Measurements from ENCODE around the gene SLITRK2.

SLITRK2 gene

DNA sequence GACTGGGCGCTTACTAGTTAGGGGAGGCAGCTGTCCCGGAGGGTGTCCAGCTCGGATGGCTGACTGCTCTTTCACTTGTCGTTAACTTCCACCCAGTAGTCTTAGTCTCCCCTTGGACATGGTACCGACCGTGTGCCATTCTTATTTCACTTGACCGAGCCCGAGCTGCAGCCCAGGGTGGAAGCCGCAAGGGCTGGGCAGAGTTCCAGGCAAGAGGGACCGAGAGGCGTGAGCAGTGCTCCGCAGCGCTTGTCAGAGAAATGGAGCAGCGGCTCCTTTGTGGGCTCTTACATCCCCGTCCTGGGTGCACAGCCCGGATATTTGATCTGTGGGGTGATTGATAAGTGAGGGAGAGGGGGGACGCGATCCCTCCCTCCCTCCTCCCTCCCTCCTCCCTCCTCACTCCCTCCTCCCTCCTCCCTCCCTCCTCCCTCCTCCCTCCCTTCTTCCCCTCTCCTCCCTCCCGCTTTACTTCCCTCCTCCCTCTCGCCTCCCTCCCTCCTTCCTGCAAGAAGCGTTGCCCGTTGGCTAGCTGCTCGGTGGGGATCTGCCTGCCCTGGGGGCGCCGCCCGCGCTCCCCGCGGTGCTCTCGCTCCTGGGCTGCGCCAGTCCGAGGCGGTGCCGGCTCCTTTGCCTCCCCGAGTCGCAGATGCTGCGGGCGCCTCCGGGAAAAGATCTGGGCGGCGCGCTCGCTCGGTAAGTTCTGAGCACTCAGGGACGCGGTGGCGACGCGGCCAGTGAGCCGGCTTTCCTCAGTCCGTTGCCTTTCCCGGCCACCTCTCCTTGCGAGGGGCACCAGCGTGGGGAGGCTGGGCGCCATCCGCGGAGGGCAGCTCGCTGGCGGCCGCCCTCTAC, at the start of gene SLITRK2:
TSS of gene SLITRK2 (plus strand) at position 499 of the 855 bp plus-strand sequence. CDS start 4,597 bp downstream, outside the sequence.
- peak; percentile 10 for DNase-seq

DNA sequence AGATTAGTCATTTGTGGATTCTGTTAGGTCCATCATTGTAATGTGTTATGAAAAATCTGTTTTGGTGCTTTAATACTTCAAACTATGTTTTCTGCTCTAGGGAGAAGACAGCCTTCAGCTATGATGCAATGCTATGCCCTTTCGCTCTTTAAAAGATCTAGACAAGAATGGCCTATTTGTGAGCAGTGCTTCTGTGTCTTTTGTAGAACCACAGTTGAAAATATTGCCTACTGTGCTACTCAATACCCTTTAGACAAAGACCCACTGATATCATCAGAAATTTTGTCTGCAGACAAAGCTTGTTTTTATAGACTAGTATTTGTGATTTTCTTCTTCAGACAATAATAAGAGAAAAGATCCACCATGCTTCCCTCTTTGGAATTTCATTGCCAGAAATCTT, 44.6 kb upstream of the SLITRK2 start:
- no peak for DNase-seq

GRCh38 chrX:145792281-145792680, 25.3 kb upstream of the SLITRK2 start:
- no peak for DNase-seq

GRCh38 chrX:145803508-145803907, 14.1 kb upstream of the SLITRK2 start:
- DNase-seq = no peak

- no peak for DNase-seq
These were observed 4.5 kb upstream of the SLITRK2 start for GRCh38 chrX:145813081-145813480.

DNA sequence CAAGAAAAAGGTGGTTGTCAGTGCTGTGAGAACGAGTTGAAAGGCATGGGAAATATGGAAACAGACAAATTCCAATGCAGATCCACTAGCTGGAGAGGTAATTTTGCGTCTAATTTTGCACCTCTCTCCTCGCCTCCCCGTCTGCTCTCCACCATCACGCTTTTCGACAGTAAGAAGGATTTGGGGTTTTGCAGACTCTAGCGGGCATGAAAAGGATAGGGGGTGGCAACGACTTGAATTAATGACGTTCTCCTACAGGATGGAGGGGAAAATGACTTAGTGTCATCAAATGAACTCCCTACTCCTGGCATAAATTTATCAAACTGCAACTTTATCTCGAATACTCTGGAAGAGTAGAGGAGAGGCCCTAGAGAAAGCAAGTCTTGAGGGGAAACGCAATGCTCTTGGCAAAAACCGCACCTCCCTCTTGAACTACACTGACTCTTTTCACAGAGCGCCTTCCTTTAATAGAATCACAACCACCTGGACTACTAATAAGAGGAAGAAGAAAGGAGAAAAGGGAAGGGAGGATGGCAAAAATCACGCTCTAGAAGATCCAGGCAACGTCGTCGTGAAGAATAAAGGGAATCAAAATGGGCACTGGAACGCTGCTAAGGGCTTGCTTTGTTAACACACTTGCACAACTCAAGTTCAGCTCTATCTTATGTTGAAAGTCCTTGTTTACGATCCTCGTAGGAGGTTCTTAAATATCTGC, 871 bp upstream of the SLITRK2 start:
- DNase-seq = no peak

DNA sequence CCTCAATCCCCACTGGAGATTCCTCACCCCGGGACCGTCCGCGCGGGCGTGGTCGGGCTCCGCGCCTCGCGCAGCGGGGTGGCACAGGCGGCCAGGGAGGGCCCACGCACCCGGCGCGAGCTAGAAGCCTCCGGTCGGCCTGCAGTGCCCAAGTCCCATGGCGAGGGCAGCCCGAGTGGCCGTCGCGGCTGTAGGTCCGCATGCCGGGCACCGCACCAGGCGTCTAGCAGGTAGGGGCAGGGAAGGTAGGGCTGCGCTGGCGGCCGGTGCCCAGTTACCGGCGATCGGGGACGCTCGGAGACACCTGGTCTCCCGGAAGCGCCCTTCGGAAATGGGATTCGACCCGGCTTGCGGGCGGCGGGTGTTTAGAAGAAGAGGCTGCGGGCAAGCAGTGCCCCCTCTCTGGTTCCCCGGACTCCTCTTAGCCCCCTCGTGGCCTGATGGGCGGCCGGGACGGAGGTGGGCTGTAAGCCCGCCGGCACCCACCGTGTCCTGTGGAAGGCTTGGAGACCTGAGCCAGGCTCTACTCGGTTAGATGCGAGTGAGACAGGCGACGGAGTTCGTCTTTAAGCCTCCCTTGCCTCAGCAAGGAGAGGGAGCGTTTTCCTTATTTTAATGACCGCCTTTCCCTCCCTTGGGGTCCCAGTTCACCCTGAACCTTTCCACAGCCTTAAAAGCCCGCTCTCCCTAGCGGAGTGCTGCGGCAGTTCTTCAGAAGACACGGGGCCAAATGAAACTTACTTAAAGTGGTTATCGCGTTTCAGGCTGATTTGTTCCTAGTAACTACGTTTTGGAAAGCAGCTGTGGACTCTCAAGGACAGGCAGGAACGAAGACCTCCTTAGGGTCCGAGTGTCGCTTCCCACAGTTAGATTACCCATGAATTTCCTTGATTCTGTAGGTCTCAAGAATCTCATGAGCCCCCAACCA, 821 bp downstream of the SLITRK2 start:
- no peak for DNase-seq

- no peak for DNase-seq
These were observed 3.2 kb downstream of the SLITRK2 start for GRCh38 chrX:145820825-145821224.

GRCh38 chrX:145821291-145821897, 3.8 kb downstream of the SLITRK2 start:
- DNase-seq = peak; percentile 12

- no peak for DNase-seq
These were observed 4.4 kb downstream of the SLITRK2 start for GRCh38 chrX:145821898-145822571.

DNA sequence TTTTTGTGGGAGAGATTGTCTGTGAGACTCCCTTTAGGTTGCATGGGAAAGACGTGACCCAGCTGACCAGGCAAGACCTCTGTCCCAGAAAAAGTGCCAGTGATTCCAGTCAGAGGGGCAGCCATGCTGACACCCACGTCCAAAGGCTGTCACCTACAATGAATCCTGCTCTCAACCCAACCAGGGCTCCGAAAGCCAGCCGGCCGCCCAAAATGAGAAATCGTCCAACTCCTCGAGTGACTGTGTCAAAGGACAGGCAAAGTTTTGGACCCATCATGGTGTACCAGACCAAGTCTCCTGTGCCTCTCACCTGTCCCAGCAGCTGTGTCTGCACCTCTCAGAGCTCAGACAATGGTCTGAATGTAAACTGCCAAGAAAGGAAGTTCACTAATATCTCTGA, 5.5 kb downstream of the SLITRK2 start:
- no peak for DNase-seq

DNA sequence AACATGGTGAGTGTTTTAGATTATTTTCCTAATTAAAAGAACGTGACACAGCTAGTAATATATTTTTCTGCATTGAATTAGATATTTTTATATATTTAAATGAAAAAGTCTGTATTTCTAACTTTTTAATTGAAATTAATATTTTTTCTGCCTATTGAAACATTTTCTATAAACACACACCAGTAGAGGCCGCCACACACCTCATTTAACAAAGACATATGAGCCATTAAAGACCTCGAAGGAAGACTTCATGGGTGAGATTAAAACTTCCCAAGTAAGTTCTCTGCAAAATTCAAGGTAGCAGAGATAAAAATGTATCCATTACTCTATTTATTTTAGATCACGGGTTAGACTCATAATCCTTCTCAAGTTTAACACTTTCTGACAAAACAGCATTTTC, 8.3 kb downstream of the SLITRK2 start:
- no peak for DNase-seq

GRCh38 chrX:145826466-145826865, 8.8 kb downstream of the SLITRK2 start:
- no peak for DNase-seq

DNA sequence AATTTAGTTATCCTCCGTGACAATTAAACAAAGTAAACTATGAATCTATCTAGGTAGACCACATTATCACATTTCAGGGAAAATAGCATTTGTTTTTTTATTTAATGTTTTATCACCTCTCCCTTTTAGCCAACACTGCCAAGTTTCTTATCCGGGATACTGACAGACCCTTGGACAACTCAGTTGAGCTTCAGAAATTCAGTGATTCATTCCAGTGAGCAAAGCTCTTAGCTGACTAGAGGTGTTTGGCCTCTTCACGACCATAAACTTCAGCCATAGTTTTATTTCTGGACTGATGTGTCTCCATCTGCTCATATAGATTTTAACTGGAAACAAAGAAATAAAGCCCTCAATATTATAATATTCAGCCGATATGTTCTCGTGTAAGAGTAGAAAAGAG, 15.2 kb downstream of the SLITRK2 start:
- DNase-seq = no peak

- DNase-seq = no peak
These were observed 22.9 kb downstream of the SLITRK2 start for GRCh38 chrX:145840531-145840930.

GRCh38 chrX:145843146-145843904, 25.7 kb downstream of the SLITRK2 start:
- DNase-seq = no peak

- no peak for DNase-seq
These were observed 27.3 kb downstream of the SLITRK2 start for GRCh38 chrX:145844886-145845285.

DNA sequence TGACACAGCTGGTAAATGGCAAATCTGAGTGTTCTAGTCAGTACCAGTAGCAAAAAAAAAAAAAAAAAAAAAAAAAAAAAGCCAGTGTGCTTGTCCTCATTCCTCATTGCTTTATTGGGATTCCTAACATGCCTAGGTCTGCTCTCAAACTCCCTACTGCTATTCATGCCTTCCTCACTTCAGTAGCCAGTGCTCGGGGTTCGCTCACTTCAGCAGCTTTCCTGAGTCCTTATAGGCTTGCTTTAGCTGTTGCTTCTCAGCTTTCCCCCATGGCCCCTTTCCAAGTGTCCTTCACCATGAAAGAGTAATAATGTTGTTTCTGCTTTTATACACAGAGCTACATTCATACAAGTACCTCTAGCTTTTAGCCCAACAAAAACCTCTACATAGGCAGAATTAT, 30.8 kb downstream of the SLITRK2 start:
- no peak for DNase-seq

DNA sequence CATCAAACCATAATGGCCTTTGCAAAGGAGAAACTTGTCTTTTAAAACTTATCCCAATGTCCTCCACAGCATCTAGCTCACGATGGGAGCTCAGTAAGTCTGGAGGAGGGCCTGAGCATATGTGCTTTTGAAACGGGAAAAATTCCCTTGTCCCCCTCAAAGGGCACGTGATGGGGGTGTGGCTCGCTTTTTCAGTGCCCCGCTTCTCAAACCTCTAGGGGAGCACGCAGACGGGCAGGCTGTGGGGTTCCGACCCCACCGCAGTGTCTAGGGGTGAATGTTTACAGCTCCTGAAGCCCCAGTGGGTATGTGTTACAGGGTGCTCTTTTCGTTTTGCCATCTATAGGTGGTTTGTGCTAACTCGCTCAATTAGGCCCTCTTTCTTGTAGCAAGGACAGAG, 31.2 kb downstream of the SLITRK2 start:
- DNase-seq = no peak

DNA sequence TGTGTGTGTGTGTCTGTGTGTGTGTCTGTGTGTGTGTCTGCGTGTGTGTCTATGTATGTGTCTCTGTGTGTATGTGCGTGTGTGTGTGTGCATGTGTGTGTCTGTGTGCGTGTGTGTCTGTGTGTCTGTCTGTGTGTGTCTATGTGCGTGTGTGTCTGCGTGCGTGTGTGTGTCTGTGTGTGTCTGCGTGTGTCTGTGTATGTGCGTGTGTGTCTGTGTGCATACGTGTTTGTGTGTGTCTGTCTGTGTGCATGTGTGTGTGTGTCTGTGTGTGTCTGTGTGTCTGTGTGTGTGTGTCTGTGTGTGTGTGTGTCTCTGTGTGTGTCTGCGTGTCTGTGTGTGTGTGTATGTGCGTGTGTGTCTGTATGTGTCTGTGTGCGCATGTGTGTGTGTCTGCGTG, 35.6 kb downstream of the SLITRK2 start:
- no peak for DNase-seq

DNA sequence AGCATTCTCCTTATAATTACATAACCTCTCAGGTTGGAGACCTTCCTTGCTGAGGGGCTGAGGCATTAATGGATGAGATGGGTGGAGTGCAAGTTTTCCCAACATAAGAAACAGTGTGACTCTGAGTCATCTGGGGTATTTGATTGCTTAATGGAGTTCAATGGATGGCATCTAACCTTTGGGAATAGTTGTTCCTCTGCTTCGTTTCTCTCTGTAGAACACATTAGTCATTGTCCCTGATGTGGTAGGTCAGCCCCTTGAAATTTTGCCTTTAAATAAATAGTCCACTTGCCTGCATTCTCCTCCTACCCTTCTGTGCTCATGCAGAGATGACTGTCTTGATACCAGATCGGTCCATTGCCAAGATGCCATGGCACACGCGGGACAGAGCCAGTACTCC, 38.6 kb downstream of the SLITRK2 start:
- DNase-seq = no peak
